GM06990 (cell line): ENCODE results near the gene TBCD.

Experiments
- DNase-seq: peaks from one replicate; pipeline ENCODE4 v3.0.0-alpha.2; 2011; ENCODE audit not compliant: insufficient read length; ENCODE audit errors: extremely low read depth
- H3K27me3 ChIP-seq: replicated peaks from 2 replicates; pipeline ENCODE4 v1.6.0; 2011; ENCODE audit warnings: low read length; ENCODE audit not compliant: control insufficient read depth, insufficient read depth
- H3K36me3 ChIP-seq: 2 replicates; pipeline ENCODE4 v1.5.1; 2011; ENCODE audit warnings: low read length; ENCODE audit not compliant: control insufficient read depth, insufficient read depth
- H3K4me3 ChIP-seq: replicated peaks from 2 replicates; pipeline ENCODE4 v1.5.1; 2011; ENCODE audit warnings: low read depth, mild to moderate bottlenecking, control low read depth, low read length
- CTCF ChIP-seq: IDR thresholded peaks from 2 replicates; pipeline ENCODE4 v1.5.1; 2011; ENCODE audit warnings: low read length, control low read depth, mild to moderate bottlenecking, inconsistent platforms; ENCODE audit not compliant: insufficient read depth, poor library complexity, severe bottlenecking

The TBCD gene

GRCh38 chr17:82810644-82811430 lies 59.0 kb downstream of the TBCD start:
- H3K27me3 ChIP-seq = no peaks in the 10 kb centered on the region
- TF ChIP-seq CTCF = no peak
- no peak for DNase-seq
- H3K4me3 ChIP-seq = no peak overlapping the region
- H3K36me3 ChIP-seq = peaks cover 8% of the 10 kb centered on the region

DNA sequence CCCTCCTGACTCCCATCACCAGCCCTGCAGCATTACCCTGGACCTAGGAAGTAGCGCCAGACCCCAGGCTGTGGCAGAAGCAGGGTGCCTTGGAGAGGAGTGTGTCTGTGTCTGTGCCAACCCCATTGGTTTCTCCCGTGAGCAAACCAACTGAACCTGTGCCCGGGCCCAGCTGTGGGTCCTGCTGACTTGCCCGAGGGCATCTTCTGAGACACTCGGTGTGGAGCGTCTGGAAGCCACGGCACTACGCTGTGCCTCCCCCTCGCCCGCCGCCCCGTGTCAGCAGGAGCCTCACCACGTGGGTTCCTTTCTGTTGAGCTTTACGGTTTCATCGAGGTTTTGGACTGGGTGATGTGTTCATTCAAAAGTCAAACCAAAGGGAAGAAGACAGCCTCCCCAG lies 60.2 kb downstream of the TBCD start:
- no peak for TF ChIP-seq CTCF
- Histone ChIP-seq H3K27me3 (no peaks in the 10 kb centered on the region), H3K4me3 (no peak overlapping the region), H3K36me3 (peaks cover 5% of the 10 kb centered on the region)
- DNase-seq = no peak

GRCh38 chr17:82812601-82813000 lies 60.7 kb downstream of the TBCD start:
- H3K4me3 ChIP-seq = no peak overlapping the region
- no peak for TF ChIP-seq CTCF
- H3K36me3 ChIP-seq = peaks cover 5% of the 10 kb centered on the region

GRCh38 chr17:82813299-82814051 lies 61.6 kb downstream of the TBCD start:
- no peak for DNase-seq
- peaks cover 9% of the 10 kb centered on the region for H3K36me3 ChIP-seq

More at GRCh38 chr17:82812601-82813000, 60.7 kb downstream of the TBCD start:
- DNase-seq = no peak
- H3K27me3 ChIP-seq = no peaks in the 10 kb centered on the region

DNA sequence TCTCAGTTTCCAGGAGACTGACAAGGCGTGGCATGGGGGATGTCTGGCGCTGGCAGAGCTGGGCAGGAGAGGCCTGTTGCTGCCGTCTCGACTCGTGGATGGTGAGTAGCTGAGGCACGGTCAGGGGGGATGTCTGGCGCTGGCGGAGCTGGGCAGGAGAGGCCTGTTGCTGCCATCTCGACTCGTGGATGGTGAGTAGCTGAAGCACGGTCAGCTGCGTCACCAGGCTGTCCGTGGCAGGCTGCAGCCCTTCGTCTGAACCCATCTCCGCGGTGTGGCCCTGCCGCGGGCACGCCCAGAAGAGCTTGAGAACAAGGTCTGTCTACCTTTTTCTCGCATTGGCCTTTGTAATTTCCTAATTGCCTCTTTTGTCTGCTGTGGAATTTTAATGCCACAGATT lies 63.0 kb downstream of the TBCD start:
- Histone ChIP-seq H3K4me3 (no peak overlapping the region), H3K27me3 (no peaks in the 10 kb centered on the region), H3K36me3 (peaks cover 8% of the 10 kb centered on the region)
- TF ChIP-seq CTCF = no peak
- DNase-seq = no peak

More at GRCh38 chr17:82813299-82814051, 61.6 kb downstream of the TBCD start:
- TF ChIP-seq CTCF = no peak
- no peaks in the 10 kb centered on the region for H3K27me3 ChIP-seq
- H3K4me3 ChIP-seq = no peak overlapping the region
